GM15510 (cell line): ENCODE data around the gene LRRTM2.

Experiments
- POLR2A ChIP-seq: IDR thresholded peaks from 3 replicates; pipeline ENCODE4 v1.6.1; 2011; ENCODE audit warnings: borderline replicate concordance; ENCODE audit not compliant: insufficient read length; ENCODE audit errors: extremely low read depth

Gene LRRTM2

GRCh38 chr5:138831703-138832102 lies 43.4 kb downstream of the LRRTM2 start:
- no peak for TF ChIP-seq POLR2A

GRCh38 chr5:138829341-138829740 lies 45.8 kb downstream of the LRRTM2 start:
- no peak for TF ChIP-seq POLR2A

GRCh38 chr5:138828556-138828955 lies 46.6 kb downstream of the LRRTM2 start:
- no peak for TF ChIP-seq POLR2A

GRCh38 chr5:138824924-138825863 lies 49.9 kb downstream of the LRRTM2 start:
- TF ChIP-seq POLR2A = no peak

GRCh38 chr5:138824516-138824915 lies 50.6 kb downstream of the LRRTM2 start:
- no peak for TF ChIP-seq POLR2A

GRCh38 chr5:138820695-138821094 lies 54.4 kb downstream of the LRRTM2 start:
- no peak for TF ChIP-seq POLR2A

GRCh38 chr5:138819081-138819480 lies 56.1 kb downstream of the LRRTM2 start:
- TF ChIP-seq POLR2A = no peak
